ENCODE data around the gene MBL2. TPM values are rescaled to one million over a fixed set of nuclear protein-coding genes. Genes with fewer than 3 reads are reported as not detected.
A peak's percentile ranks its signal among the peaks of the same experiment; 100 is the strongest.

The MBL2 gene
- total and polyA plus RNA-seq, 2 of the 8 experiments (the other 6 are each of a cell fraction or from before 2014, with no cell fraction given) = not detected

DNA sequence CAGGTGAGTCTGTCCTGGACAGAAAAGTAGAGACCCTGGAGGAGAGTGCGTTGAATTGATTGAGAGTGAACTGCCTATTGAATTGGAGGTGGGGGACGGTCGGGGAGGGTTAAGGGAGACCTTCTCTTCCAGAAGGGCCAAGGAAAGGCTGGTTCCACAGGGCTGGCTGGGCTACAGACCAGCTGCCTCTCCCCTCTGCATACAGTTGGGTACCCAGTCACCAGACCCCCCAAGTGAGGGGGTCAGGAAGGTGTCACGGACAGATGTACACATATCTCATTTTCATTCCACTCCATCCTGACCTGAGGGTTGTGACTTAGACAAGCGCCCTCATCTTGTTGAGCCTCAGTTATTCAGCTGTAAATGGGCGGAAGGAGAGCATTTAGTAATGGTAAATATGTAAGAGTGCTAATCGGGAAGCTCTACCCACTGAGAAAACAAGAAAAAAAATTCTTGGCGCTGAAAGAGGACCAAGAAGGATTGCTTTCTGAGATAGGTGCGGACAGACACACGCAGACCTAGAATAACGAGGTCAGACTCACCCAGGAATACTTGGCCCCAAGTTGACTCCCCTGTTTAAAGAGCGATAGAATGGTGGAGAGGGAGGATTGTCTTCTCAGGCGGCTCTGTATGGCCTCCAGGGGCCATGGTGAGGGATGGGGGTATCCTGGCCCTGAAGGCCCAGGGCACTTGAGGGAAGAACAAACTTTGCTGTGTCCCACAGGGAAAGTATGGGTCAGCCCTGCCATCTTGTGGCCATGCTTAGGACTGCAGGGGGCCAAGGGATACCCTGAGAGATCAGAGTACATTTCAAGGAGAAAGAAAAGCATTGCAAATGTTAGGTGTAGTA, 7.2 kb upstream of the MBL2 start:
- no peak overlapping the region for H3K18ac ChIP-seq (ENCODE audit: extremely low read depth, low read length)
- H2BK12ac ChIP-seq (ENCODE audit: low read depth, low read length) = no peak overlapping the region
- H3K36me3 ChIP-seq (ENCODE audit: control insufficient read depth in 2 of 4, insufficient read depth in 4 of 4, low read length in 3 of 4) = no peaks in the 10 kb centered on the region
- no peaks in the 10 kb centered on the region for H4K20me1 ChIP-seq (replicated peaks in 1 of 2; ENCODE audit: control insufficient read depth in 1 of 2, insufficient read depth in 2 of 2, low read length in 2 of 2)
- H2BK15ac ChIP-seq (ENCODE audit: low read length) = no peak overlapping the region
- H2BK120ac ChIP-seq (replicated peaks; ENCODE audit: low read depth, low read length) = no peak overlapping the region
- no peak overlapping the region for H3K23ac ChIP-seq (ENCODE audit: insufficient read length)
- no peaks in the 10 kb centered on the region for H3K79me2 ChIP-seq (ENCODE audit: control insufficient read depth in 1 of 2, insufficient read depth in 2 of 2, low read length in 2 of 2)
- H3K56ac ChIP-seq (replicated peaks; ENCODE audit: insufficient read length, low read depth, low read length) = no peak overlapping the region
- H2AFZ ChIP-seq (ENCODE audit: low read length) = no peak overlapping the region
- H3K14ac ChIP-seq (ENCODE audit: insufficient read length) = no peak overlapping the region
- no peak overlapping the region for H3K4me3 ChIP-seq (ENCODE audit: extremely low read depth in 1 of 4, insufficient read depth in 2 of 4, low read depth in 3 of 4, low read length in 4 of 4)
- H4K91ac ChIP-seq (replicated peaks; ENCODE audit: insufficient read length, low read length) = no peak overlapping the region
- no peaks in the 10 kb centered on the region for H3K27me3 ChIP-seq (replicated peaks in 1 of 4; ENCODE audit: control insufficient read depth in 3 of 4, extremely low read depth in 1 of 4, insufficient read depth in 3 of 4, low read length in 3 of 4)
- H3K9ac ChIP-seq (replicated peaks in 1 of 4; ENCODE audit: extremely low read depth in 1 of 4, low read depth in 3 of 4, low read length in 3 of 4) = no peak overlapping the region
- no peaks in the 10 kb centered on the region for H3K23me2 ChIP-seq (ENCODE audit: low read depth, low read length)
- H2BK20ac ChIP-seq (ENCODE audit: low read length) = no peak overlapping the region
- FAIRE-seq (peak; percentile 92), DNase-seq (ENCODE audit: low read depth in 1 of 2, low spot score in 2 of 2) (peak; percentile 73 to 98)
- no peak overlapping the region for H4K5ac ChIP-seq (ENCODE audit: insufficient read length, low read depth, low read length)
- 88% methylated on average over 13 of the region's 13 CpGs; no CpG with 5 or more reads in 1 of the 2 experiments for WGBS, 2 experiments (ENCODE audit: extremely low coverage in 1 of 2, insufficient coverage in 1 of 2, insufficient read length in 1 of 2, insufficient replicate concordance in 2 of 2, low coverage in 1 of 2, low lambda C conversion rate in 2 of 2, missing lambda C conversion rate in 1 of 2)
- no peak overlapping the region for H2AK5ac ChIP-seq (ENCODE audit: low read depth, low read length)
- H3K4ac ChIP-seq (replicated peaks; ENCODE audit: insufficient read length, low read depth, low read length) = no peak overlapping the region
- no peak overlapping the region for H3K4me2 ChIP-seq (ENCODE audit: insufficient read depth in 1 of 2, low read depth in 2 of 2, low read length in 2 of 2)
- no peak overlapping the region for H3K27ac ChIP-seq (ENCODE audit: low read depth, low read length)
- ChIA-PET POLR2A (ENCODE audit: partially characterized antibody) (no interaction called here), CTCF (ENCODE audit: partially characterized antibody) (interaction anchor here (0.6 to 8.6 kb wide), 47 partner anchors 8 to 1802 kb away, joined by 3 to 127 read pairs (median 4); partner anchors contain the start of genes DKK1 and MBL2)
- H4K8ac ChIP-seq (ENCODE audit: extremely low read depth, insufficient read depth, low read length) = no peak overlapping the region
- no peaks in the 10 kb centered on the region for H3K79me1 ChIP-seq (ENCODE audit: low read depth, low read length)
- H2BK5ac ChIP-seq (ENCODE audit: low read depth, low read length) = no peak overlapping the region
- H3K4me1 ChIP-seq (replicated peaks in 1 of 4; ENCODE audit: control insufficient read depth in 3 of 4, insufficient read depth in 4 of 4, low read length in 3 of 4) = no peaks in the 10 kb centered on the region; a peak in 1 of 7 replicates
- no peaks in the 10 kb centered on the region for H3K9me3 ChIP-seq (ENCODE audit: insufficient read depth in 2 of 2, low read depth in 1 of 2, low read length in 1 of 2)
- no peak for TF ChIP-seq RNF2 (IDR thresholded peaks at IDR 0.05; ENCODE audit: borderline replicate concordance, low read depth, low read length, missing control alignments, poor library complexity, severe bottlenecking)
- no peak for TF ChIP-seq BCL11A (IDR thresholded peaks at IDR 0.05; ENCODE audit: low read depth in 2 of 2, low read length in 2 of 2)
- TF ChIP-seq POLR2A (IDR thresholded peaks at IDR 0.05; ENCODE audit: control extremely low read depth in 1 of 2, low read depth in 2 of 2, low read length in 2 of 2) = no peak
- TF ChIP-seq MAFK (IDR thresholded peaks at IDR 0.05; ENCODE audit: low read depth, low read length) = no peak
- no peak for TF ChIP-seq GTF2F1 (IDR thresholded peaks at IDR 0.05; ENCODE audit: borderline replicate concordance, low read depth, low read length)
- no peak for TF ChIP-seq TCF12 (IDR thresholded peaks at IDR 0.05; ENCODE audit: low read depth, low read length)
- TF ChIP-seq SIN3A (conservative IDR thresholded peaks at IDR 0.05 in 1 of 2, IDR thresholded peaks at IDR 0.05 in 1 of 2; ENCODE audit: low read depth in 1 of 2, low read length in 2 of 2) = no peak
- TF ChIP-seq KDM4A (IDR thresholded peaks at IDR 0.05; ENCODE audit: low read depth, low read length, severe bottlenecking) = no peak
- no peak for TF ChIP-seq SIRT6 (IDR thresholded peaks at IDR 0.05; ENCODE audit: low read length)
- no peak for TF ChIP-seq SUZ12 (IDR thresholded peaks at IDR 0.05; ENCODE audit: low read length)
- 0 out of 2 replicates have a peak, but pooled peaks have one; percentile 48 for TF ChIP-seq YY1 (IDR thresholded peaks at IDR 0.05; ENCODE audit: low read depth, low read length)
- TF ChIP-seq EP300 (IDR thresholded peaks at IDR 0.05; ENCODE audit: borderline replicate concordance in 1 of 2, low read depth in 2 of 2, low read length in 2 of 2) = no peak
